ENCODE measurements around the gene COIL.

Gene COIL

GRCh38 chr17:56913000-56913311, 47.9 kb downstream of the COIL start:
- TF ChIP-seq CTCF (IDR thresholded peaks at IDR 0.05; ENCODE audit: control extremely low read depth, extremely low read depth, low read depth, missing control alignments), result no peak
- no peak for DNase-seq (ENCODE audit: extremely low spot score)
- ChIA-PET CTCF (interaction anchor here (1.4 kb wide), 1 partner anchor 48 kb away, joined by 3 read pairs; the partner anchor contains the start of gene COIL), POLR2A (interaction anchor here (1.3 kb wide), 1 partner anchor 23 kb away, joined by 4 read pairs; no protein-coding TSS in a partner anchor)

- DNase-seq (ENCODE audit: extremely low spot score), result peak; percentile 15
- CTCF ChIA-PET, result interaction anchor here (1.3 to 4.7 kb wide), 3 partner anchors 22 to 48 kb away, joined by 3 to 20 read pairs (median 6); partner anchors contain the start of gene COIL
- POLR2A ChIA-PET, result no interaction called here
- TF ChIP-seq CTCF (IDR thresholded peaks at IDR 0.05; ENCODE audit: control extremely low read depth, extremely low read depth, low read depth, missing control alignments), result no peak
Measured at GRCh38 chr17:56912105-56912999, 48.5 kb downstream of the COIL start.

GRCh38 chr17:56910509-56911235, 50.2 kb downstream of the COIL start:
- CTCF ChIA-PET, result interaction anchor here (0.8 to 4.7 kb wide), 7 partner anchors 10 to 50 kb away, joined by 3 to 20 read pairs (median 6); partner anchors contain the start of gene COIL
- POLR2A ChIA-PET, result interaction anchor here (0.7 to 1.6 kb wide), 2 partner anchors 15 to 174 kb away, joined by 5 to 6 read pairs; partner anchors contain the start of gene AKAP1
- TF ChIP-seq CTCF (IDR thresholded peaks at IDR 0.05; ENCODE audit: control extremely low read depth, extremely low read depth, low read depth, missing control alignments), result no peak
- DNase-seq (ENCODE audit: extremely low spot score), result peak; percentile 12

GRCh38 chr17:56909742-56910508, 50.9 kb downstream of the COIL start:
- no peak for TF ChIP-seq CTCF (IDR thresholded peaks at IDR 0.05; ENCODE audit: control extremely low read depth, extremely low read depth, low read depth, missing control alignments)
- POLR2A ChIA-PET, result interaction anchor here (0.7 to 1.6 kb wide), 2 partner anchors 14 to 30 kb away, joined by 4 to 6 read pairs; no protein-coding TSS in a partner anchor
- DNase-seq (ENCODE audit: extremely low spot score), result no peak
- CTCF ChIA-PET, result interaction anchor here (0.8 to 4.7 kb wide), 7 partner anchors 9 to 51 kb away, joined by 3 to 20 read pairs (median 4); partner anchors contain the start of gene COIL

GRCh38 chr17:56908001-56908542, 52.8 kb downstream of the COIL start:
- TF ChIP-seq CTCF (IDR thresholded peaks at IDR 0.05; ENCODE audit: control extremely low read depth, extremely low read depth, low read depth, missing control alignments), result no peak
- CTCF ChIA-PET, result interaction anchor here (1.2 to 4.7 kb wide), 6 partner anchors 10 to 53 kb away, joined by 3 to 20 read pairs (median 4); partner anchors contain the start of gene COIL
- POLR2A ChIA-PET, result interaction anchor here (0.6 to 1.4 kb wide), 3 partner anchors 9 to 46 kb away, joined by 3 to 5 read pairs (median 4); no protein-coding TSS in a partner anchor
- peak; percentile 71 for DNase-seq (ENCODE audit: extremely low spot score)
